AG09309 (cell line): ENCODE measurements around the gene PLEKHA5.
A peak's percentile ranks its signal among the peaks of the same experiment; 100 is the strongest.
"Not testable (repeated sequence)": the region's sequence is repeated elsewhere in the genome, so short reads cannot be mapped to it uniquely, and the experiment has no call there.

Source experiments
- DNase-seq: peaks from one replicate; pipeline ENCODE4 v3.0.0-alpha.2; 2010; ENCODE audit warnings: low read depth
- H3K4me3 ChIP-seq: 2 replicates; pipeline ENCODE4 v1.5.1; 2011; ENCODE audit warnings: mild to moderate bottlenecking, low read depth, low read length, moderate library complexity; ENCODE audit not compliant: control insufficient read depth
- TF ChIP-seq, protein P1 (sequence below): IDR thresholded peaks from 2 replicates; pipeline ENCODE4 v1.5.1; 2011; ENCODE audit warnings: mild to moderate bottlenecking, low read depth, low read length, inconsistent platforms; ENCODE audit not compliant: insufficient read depth, control insufficient read depth; ENCODE audit errors: missing control alignments

Gene PLEKHA5

GRCh38 chr12:19222558-19222957 lies 93.0 kb downstream of the PLEKHA5 start:
- H3K4me3 ChIP-seq, result no peak overlapping the region
- TF ChIP-seq, protein P1, sequence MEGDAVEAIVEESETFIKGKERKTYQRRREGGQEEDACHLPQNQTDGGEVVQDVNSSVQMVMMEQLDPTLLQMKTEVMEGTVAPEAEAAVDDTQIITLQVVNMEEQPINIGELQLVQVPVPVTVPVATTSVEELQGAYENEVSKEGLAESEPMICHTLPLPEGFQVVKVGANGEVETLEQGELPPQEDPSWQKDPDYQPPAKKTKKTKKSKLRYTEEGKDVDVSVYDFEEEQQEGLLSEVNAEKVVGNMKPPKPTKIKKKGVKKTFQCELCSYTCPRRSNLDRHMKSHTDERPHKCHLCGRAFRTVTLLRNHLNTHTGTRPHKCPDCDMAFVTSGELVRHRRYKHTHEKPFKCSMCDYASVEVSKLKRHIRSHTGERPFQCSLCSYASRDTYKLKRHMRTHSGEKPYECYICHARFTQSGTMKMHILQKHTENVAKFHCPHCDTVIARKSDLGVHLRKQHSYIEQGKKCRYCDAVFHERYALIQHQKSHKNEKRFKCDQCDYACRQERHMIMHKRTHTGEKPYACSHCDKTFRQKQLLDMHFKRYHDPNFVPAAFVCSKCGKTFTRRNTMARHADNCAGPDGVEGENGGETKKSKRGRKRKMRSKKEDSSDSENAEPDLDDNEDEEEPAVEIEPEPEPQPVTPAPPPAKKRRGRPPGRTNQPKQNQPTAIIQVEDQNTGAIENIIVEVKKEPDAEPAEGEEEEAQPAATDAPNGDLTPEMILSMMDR, result no peak
- no peak for DNase-seq

DNA sequence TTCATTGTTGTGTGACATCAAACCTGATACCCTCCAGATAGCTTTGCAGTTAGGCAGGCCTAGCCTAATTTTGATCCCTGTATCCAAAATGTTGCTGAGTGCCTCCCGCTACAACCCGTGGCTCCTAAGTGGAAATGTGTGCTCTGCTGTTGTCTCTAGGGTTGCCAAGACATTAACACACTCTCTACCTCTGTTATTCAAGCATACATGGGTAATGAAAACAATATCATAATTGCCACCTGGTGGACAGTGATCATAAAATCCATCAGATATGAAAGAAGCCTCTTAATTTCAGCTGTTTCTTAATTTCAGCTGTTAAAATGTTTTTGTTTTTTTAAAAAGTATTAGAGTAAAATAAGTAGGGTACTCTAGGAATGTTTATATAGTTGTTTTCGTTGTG lies 93.5 kb downstream of the PLEKHA5 start:
- TF ChIP-seq, protein P1, result peak; percentile 10
- no peak for DNase-seq

GRCh38 chr12:19223695-19224094 lies 94.2 kb downstream of the PLEKHA5 start:
- no peak overlapping the region for H3K4me3 ChIP-seq
- DNase-seq, result no peak
- TF ChIP-seq, protein P1, result no peak

More for the DNA sequence above, 93.5 kb downstream of the PLEKHA5 start:
- H3K4me3 ChIP-seq, result no peak overlapping the region

DNA sequence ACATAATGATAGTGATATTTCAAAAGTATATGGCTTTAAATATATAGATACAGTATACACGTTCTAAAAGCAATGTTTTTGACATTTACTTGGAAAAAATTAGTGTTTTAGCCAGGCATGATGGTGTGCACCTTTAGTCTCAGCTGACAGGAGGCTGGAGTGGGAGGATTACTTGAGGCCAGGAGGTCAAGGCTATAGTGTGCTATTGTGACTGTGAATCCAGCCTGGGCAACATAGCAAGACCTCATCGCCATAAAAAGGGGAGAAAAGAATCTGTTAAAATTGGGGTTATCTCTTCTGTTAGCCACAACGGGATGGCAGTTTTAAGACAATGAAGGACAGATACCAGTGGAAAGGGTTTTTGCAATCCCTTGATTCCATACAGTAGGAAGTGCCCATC lies 95.2 kb downstream of the PLEKHA5 start:
- no peak overlapping the region for H3K4me3 ChIP-seq
- TF ChIP-seq, protein P1, result no peak
- DNase-seq, result no peak

- TF ChIP-seq, protein P1, result no peak
- H3K4me3 ChIP-seq, result no peak overlapping the region
- DNase-seq, result no peak
Measured at GRCh38 chr12:19227190-19227879, 97.8 kb downstream of the PLEKHA5 start.

- no peak overlapping the region for H3K4me3 ChIP-seq
- no peak for DNase-seq
- TF ChIP-seq, protein P1, result no peak
Measured at GRCh38 chr12:19227880-19228210, 98.3 kb downstream of the PLEKHA5 start.

DNA sequence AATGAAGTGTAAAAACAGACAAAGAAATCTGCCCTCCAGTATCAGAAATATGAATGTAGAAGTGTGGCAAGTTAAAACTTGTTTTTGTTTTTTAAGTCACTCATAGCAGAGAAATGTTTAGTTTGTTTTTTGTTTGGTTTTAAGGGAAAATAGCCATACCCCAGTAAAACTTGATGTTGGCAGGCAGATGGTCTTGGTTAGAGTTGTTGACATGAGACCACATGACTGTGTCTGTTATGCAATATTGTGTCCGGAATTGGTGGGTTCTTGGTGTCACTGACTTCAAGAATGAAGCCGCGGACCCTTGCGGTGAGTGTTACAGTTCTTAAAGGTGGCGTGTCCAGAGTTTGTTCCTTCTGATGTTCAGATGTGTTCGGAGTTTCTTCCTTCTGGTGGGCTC lies 99.5 kb downstream of the PLEKHA5 start:
- H3K4me3 ChIP-seq, DNase-seq: not testable (repeated sequence)
